ENCODE results near the gene KCNE5.

Gene KCNE5

DNA sequence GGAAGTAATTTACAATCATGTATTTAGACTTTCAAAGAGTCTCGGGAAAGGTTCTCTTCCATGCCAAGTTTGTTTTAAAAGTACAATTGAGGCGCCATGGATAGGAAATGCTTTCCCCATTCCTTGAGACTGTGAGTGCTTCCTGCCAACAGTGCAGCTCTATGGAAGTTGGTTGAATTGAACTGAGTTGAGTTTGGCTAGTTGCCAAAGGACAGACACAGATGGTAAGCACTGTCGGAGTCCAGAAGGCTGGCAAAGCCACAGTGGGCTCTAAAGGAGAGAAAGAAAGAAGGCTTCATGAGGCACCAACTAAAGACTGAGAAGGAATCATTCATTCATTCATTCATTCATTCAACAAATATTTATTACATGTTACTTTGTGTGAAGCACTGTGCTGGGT lies 4.3 kb upstream of the KCNE5 start:
- 91% methylated on average over 2 of the region's 3 CpGs for WGBS
- H3K36me3 ChIP-seq (ENCODE audit: control insufficient read depth in 1 of 2, insufficient read depth in 2 of 2, low read depth in 1 of 2, low read length in 2 of 2) = peaks cover 0 to 3% of the 10 kb centered on the region in 2 experiments
- no peak overlapping the region for H2BK12ac ChIP-seq (ENCODE audit: low read length in 2 of 2)
- no peak overlapping the region for H3K18ac ChIP-seq (ENCODE audit: low read depth in 1 of 2, low read length in 2 of 2)
- no peak overlapping the region for H3K4me3 ChIP-seq (ENCODE audit: insufficient read depth in 1 of 2, low read depth in 1 of 2, low read length in 2 of 2)
- H2AFZ ChIP-seq (ENCODE audit: low read depth, low read length) = no peak overlapping the region
- H3K14ac ChIP-seq (ENCODE audit: low read length in 2 of 2) = no peak overlapping the region
- no peak overlapping the region for H3K9ac ChIP-seq (ENCODE audit: low read length)
- no peak for DNase-seq
- H2BK120ac ChIP-seq (ENCODE audit: low read depth, low read length) = no peak overlapping the region
- H3K27me3 ChIP-seq (ENCODE audit: control insufficient read depth in 1 of 2, insufficient read depth in 1 of 2, low read length in 2 of 2) = peaks cover 0 to 14% of the 10 kb centered on the region in 2 experiments
- no peaks in the 10 kb centered on the region for H3K9me3 ChIP-seq (ENCODE audit: control insufficient read depth, low read length)
- no peak overlapping the region for H3K4me2 ChIP-seq (ENCODE audit: low read length, poor library complexity, severe bottlenecking)
- H4K91ac ChIP-seq (ENCODE audit: low read length) = no peak overlapping the region
- H3K27ac ChIP-seq (ENCODE audit: low read length, poor library complexity, severe bottlenecking) = no peak overlapping the region
- no peak overlapping the region for H2BK5ac ChIP-seq (ENCODE audit: low read depth, low read length, poor library complexity, severe bottlenecking)
- H3K4me1 ChIP-seq (ENCODE audit: control insufficient read depth, insufficient read depth, low read depth, low read length) = peaks cover 2% of the 10 kb centered on the region
- no peak overlapping the region for H3K4ac ChIP-seq (ENCODE audit: low read depth in 1 of 2, low read length in 2 of 2)
- H3K23ac ChIP-seq (ENCODE audit: low read length in 2 of 2) = no peak overlapping the region
- H4K8ac ChIP-seq (ENCODE audit: low read length) = no peak overlapping the region
- H2AK5ac ChIP-seq (ENCODE audit: low read length, severe bottlenecking) = no peak overlapping the region
- no peak overlapping the region for H2BK15ac ChIP-seq (ENCODE audit: low read depth, poor library complexity, severe bottlenecking)
- no peaks in the 10 kb centered on the region for H3K79me1 ChIP-seq (replicated peaks; ENCODE audit: low read length, poor library complexity, severe bottlenecking)

DNA sequence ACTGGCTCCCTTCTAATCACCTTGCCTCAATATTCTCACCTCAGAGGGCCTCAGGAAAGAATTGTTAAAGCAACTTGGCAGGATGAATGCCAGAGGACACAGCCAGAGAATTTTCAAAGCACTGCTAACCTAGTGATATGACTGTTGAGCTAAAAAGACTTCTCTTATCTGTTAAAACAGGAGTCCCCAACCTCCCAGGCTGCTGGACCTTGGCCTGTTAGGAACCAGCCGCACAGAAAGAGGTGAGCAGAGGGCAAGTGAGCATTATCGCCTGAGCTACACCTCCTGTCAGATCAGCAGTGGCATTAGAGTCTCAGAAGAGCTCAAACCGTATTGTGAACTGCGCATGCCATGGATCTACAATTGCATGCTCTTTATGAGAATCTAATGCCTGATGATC lies 1.7 kb upstream of the KCNE5 start:
- Histone ChIP-seq H2BK12ac (ENCODE audit: low read length in 2 of 2) (no peak overlapping the region), H3K4me2 (ENCODE audit: low read length, poor library complexity, severe bottlenecking) (no peak overlapping the region), H3K23ac (ENCODE audit: low read length in 2 of 2) (no peak overlapping the region), H3K4me3 (ENCODE audit: insufficient read depth in 1 of 2, low read depth in 1 of 2, low read length in 2 of 2) (no peak overlapping the region), H3K9ac (ENCODE audit: low read length) (no peak overlapping the region), H2BK120ac (ENCODE audit: low read depth, low read length) (no peak overlapping the region), H4K91ac (ENCODE audit: low read length) (no peak overlapping the region), H3K18ac (ENCODE audit: low read depth in 1 of 2, low read length in 2 of 2) (no peak overlapping the region), H3K79me1 (replicated peaks; ENCODE audit: low read length, poor library complexity, severe bottlenecking) (no peaks in the 10 kb centered on the region), H4K8ac (ENCODE audit: low read length) (no peak overlapping the region), H3K27ac (ENCODE audit: low read length, poor library complexity, severe bottlenecking) (no peak overlapping the region), H2AK5ac (ENCODE audit: low read length, severe bottlenecking) (no peak overlapping the region), H3K4ac (ENCODE audit: low read depth in 1 of 2, low read length in 2 of 2) (no peak overlapping the region), H2BK5ac (ENCODE audit: low read depth, low read length, poor library complexity, severe bottlenecking) (no peak overlapping the region), H3K14ac (ENCODE audit: low read length in 2 of 2) (no peak overlapping the region), H3K27me3 (ENCODE audit: control insufficient read depth in 1 of 2, insufficient read depth in 1 of 2, low read length in 2 of 2) (peaks cover 0 to 19% of the 10 kb centered on the region in 2 experiments), H3K36me3 (ENCODE audit: control insufficient read depth in 1 of 2, insufficient read depth in 2 of 2, low read depth in 1 of 2, low read length in 2 of 2) (peaks cover 0 to 8% of the 10 kb centered on the region in 2 experiments), H2AFZ (ENCODE audit: low read depth, low read length) (no peak overlapping the region), H3K9me3 (ENCODE audit: control insufficient read depth, low read length) (no peaks in the 10 kb centered on the region), H2BK15ac (ENCODE audit: low read depth, poor library complexity, severe bottlenecking) (no peak overlapping the region), H3K4me1 (ENCODE audit: control insufficient read depth, insufficient read depth, low read depth, low read length) (peaks cover 2% of the 10 kb centered on the region)
- no peak for DNase-seq
- WGBS = 100% methylated on average over 2 of the region's 4 CpGs

DNA sequence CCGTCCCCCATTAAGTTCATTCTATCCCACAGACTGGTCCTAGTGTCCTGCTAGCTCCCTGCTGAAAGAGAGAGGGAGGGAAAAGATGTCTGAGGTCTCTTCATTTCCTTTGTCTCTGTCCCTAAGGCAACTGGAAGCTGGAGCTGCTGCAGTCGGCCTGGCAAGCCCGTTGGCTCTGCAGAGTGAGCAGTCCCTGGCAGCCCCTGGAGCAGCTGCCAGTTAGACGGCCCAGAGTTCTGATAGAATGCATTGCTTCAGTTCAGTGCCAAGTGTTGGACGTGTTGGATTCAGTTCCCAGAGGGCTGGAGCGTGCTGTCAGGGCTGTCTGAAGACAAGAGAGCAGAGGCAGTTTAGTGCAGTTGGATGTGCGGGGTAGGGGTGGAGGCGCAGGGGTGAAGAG lies 975 bp downstream of the KCNE5 start:
- Histone ChIP-seq H3K4me1 (ENCODE audit: control insufficient read depth, insufficient read depth, low read depth, low read length) (peaks cover 2% of the 10 kb centered on the region), H3K4me2 (ENCODE audit: low read length, poor library complexity, severe bottlenecking) (no peak overlapping the region), H3K18ac (ENCODE audit: low read depth in 1 of 2, low read length in 2 of 2) (no peak overlapping the region), H3K9ac (ENCODE audit: low read length) (no peak overlapping the region), H4K8ac (ENCODE audit: low read length) (peak overlapping the region; percentile 37), H3K4me3 (ENCODE audit: insufficient read depth in 1 of 2, low read depth in 1 of 2, low read length in 2 of 2) (no peak overlapping the region), H3K79me1 (replicated peaks; ENCODE audit: low read length, poor library complexity, severe bottlenecking) (no peaks in the 10 kb centered on the region), H2AFZ (ENCODE audit: low read depth, low read length) (no peak overlapping the region), H4K91ac (ENCODE audit: low read length) (no peak overlapping the region), H3K27me3 (ENCODE audit: control insufficient read depth in 1 of 2, insufficient read depth in 1 of 2, low read length in 2 of 2) (peaks cover 0 to 18% of the 10 kb centered on the region in 2 experiments), H3K4ac (ENCODE audit: low read depth in 1 of 2, low read length in 2 of 2) (no peak overlapping the region), H2BK15ac (ENCODE audit: low read depth, poor library complexity, severe bottlenecking) (no peak overlapping the region), H3K23ac (ENCODE audit: low read length in 2 of 2) (no peak overlapping the region), H2BK120ac (ENCODE audit: low read depth, low read length) (no peak overlapping the region), H3K27ac (ENCODE audit: low read length, poor library complexity, severe bottlenecking) (no peak overlapping the region), H3K14ac (ENCODE audit: low read length in 2 of 2) (no peak overlapping the region), H2BK12ac (ENCODE audit: low read length in 2 of 2) (no peak overlapping the region), H2AK5ac (ENCODE audit: low read length, severe bottlenecking) (no peak overlapping the region), H3K36me3 (ENCODE audit: control insufficient read depth in 1 of 2, insufficient read depth in 2 of 2, low read depth in 1 of 2, low read length in 2 of 2) (peaks cover 0 to 8% of the 10 kb centered on the region in 2 experiments), H2BK5ac (ENCODE audit: low read depth, low read length, poor library complexity, severe bottlenecking) (no peak overlapping the region), H3K9me3 (ENCODE audit: control insufficient read depth, low read length) (no peaks in the 10 kb centered on the region)
- DNase-seq = no peak
- 98% methylated on average over 7 of the region's 8 CpGs for WGBS

DNA sequence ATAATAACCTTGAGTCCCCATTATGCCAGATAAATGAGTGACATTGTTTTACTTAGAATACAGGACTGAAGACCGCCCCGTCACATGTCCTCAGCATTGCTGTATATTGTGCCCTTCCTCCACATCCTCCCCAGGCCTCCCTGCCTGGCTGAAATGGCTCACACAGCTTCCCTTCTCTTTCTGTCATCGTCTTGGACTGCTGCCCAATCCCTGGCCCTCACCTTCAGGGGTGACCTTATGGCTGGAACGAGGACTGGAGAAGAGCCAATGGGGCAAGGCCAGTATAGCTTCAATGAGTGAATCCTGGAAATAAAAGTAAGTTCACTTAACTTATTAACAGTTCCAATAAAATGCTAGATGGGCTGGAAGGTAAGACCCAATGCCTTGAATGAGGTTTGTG lies 2.7 kb downstream of the KCNE5 start:
- H4K91ac ChIP-seq (ENCODE audit: low read length) = no peak overlapping the region
- H3K18ac ChIP-seq (ENCODE audit: low read depth in 1 of 2, low read length in 2 of 2) = no peak overlapping the region
- no peak overlapping the region for H4K8ac ChIP-seq (ENCODE audit: low read length)
- no peak overlapping the region for H3K9ac ChIP-seq (ENCODE audit: low read length)
- H3K4me2 ChIP-seq (ENCODE audit: low read length, poor library complexity, severe bottlenecking) = no peak overlapping the region
- H2AFZ ChIP-seq (ENCODE audit: low read depth, low read length) = no peak overlapping the region
- no peak overlapping the region for H2BK15ac ChIP-seq (ENCODE audit: low read depth, poor library complexity, severe bottlenecking)
- no peak for DNase-seq
- H2BK120ac ChIP-seq (ENCODE audit: low read depth, low read length) = no peak overlapping the region
- no peak overlapping the region for H3K23ac ChIP-seq (ENCODE audit: low read length in 2 of 2)
- peaks cover 2% of the 10 kb centered on the region for H3K4me1 ChIP-seq (ENCODE audit: control insufficient read depth, insufficient read depth, low read depth, low read length)
- H2BK5ac ChIP-seq (ENCODE audit: low read depth, low read length, poor library complexity, severe bottlenecking) = no peak overlapping the region
- no peaks in the 10 kb centered on the region for H3K79me1 ChIP-seq (replicated peaks; ENCODE audit: low read length, poor library complexity, severe bottlenecking)
- 100% methylated on average over 2 of the region's 4 CpGs for WGBS
- H3K36me3 ChIP-seq (ENCODE audit: control insufficient read depth in 1 of 2, insufficient read depth in 2 of 2, low read depth in 1 of 2, low read length in 2 of 2) = peaks cover 0 to 8% of the 10 kb centered on the region in 2 experiments
- H3K9me3 ChIP-seq (ENCODE audit: control insufficient read depth, low read length) = no peaks in the 10 kb centered on the region
- H3K4me3 ChIP-seq (ENCODE audit: insufficient read depth in 1 of 2, low read depth in 1 of 2, low read length in 2 of 2) = no peak overlapping the region
- no peak overlapping the region for H2BK12ac ChIP-seq (ENCODE audit: low read length in 2 of 2)
- H2AK5ac ChIP-seq (ENCODE audit: low read length, severe bottlenecking) = no peak overlapping the region
- H3K4ac ChIP-seq (ENCODE audit: low read depth in 1 of 2, low read length in 2 of 2) = no peak overlapping the region
- H3K27ac ChIP-seq (ENCODE audit: low read length, poor library complexity, severe bottlenecking) = no peak overlapping the region
- peaks cover 0 to 21% of the 10 kb centered on the region in 2 experiments for H3K27me3 ChIP-seq (ENCODE audit: control insufficient read depth in 1 of 2, insufficient read depth in 1 of 2, low read length in 2 of 2)
- H3K14ac ChIP-seq (ENCODE audit: low read length in 2 of 2) = no peak overlapping the region
